Prostate gland (tissue), 2 donors: Measurements from ENCODE around the gene CCDC66. TPM values are rescaled to one million over a fixed set of nuclear protein-coding genes. Genes with fewer than 3 reads are reported as not detected.

Experiments used
- DNase-seq: peaks from one replicate; pipeline ENCODE4 v3.0.0-alpha.2; 2019; ENCODE audit warnings: low spot score
- H3K27ac ChIP-seq, 2 donors: fragments of 200-600 bp; sonication (generic); 2 replicates each; pipeline ENCODE4 v1.5.1; 2017 to 2019
- H3K27me3 ChIP-seq: fragments of 200-600 bp; sonication (generic); replicated peaks from 2 replicates; pipeline ENCODE4 v1.5.1; 2019; ENCODE audit not compliant: insufficient read depth
- H3K36me3 ChIP-seq, 2 donors: fragments of 200-600 bp; sonication (generic); 1 replicate in 1 of 2; 2 replicates in 1 of 2; pipeline versions ENCODE4 v1.5.1 to v1.8.1; 2017 to 2019
- H3K4me1 ChIP-seq: fragments of 200-600 bp; sonication (generic); replicated peaks from 2 replicates; pipeline ENCODE4 v1.5.1; 2019
- H3K4me3 ChIP-seq, 2 donors: fragments of 200-600 bp; sonication (generic); 2 replicates each; pipeline ENCODE4 v1.5.1; 2017 to 2019
- H3K9me3 ChIP-seq: fragments of 200-600 bp; sonication (generic); 2 replicates; pipeline ENCODE4 v1.5.1; 2017
- POLR2A ChIP-seq: fragments of 450-650 bp; IDR thresholded peaks from one replicate; pipeline ENCODE4 v1.6.1; 2016; ENCODE audit warnings: antibody characterized with exemption, mild to moderate bottlenecking
- POLR2AphosphoS5 ChIP-seq: sonication (generic); formaldehyde crosslinking; IDR thresholded peaks from one replicate; pipeline ENCODE4 v1.6.1; 2017; ENCODE audit warnings: antibody characterized with exemption
- WGBS: methylation state at CpG from one replicate; pipeline ENCODE4 v1.1.5; 2018; 5-methylcytosine and 5-hydroxymethylcytosine counted together
- intact Hi-C: fragments of 100-400 bp; cut with DNase I; formaldehyde crosslinking; loops from one replicate; pipeline ENCODE4 v1.14.2; 2022
- total RNA-seq, 2 donors: library from RNA; depleted of rRNA; stranded (reverse); fragments of >200 nt; gene quantifications; one replicate each; pipeline ENCODE4 v1.1.0, GENCODE V29; 2016
- TF ChIP-seq, protein P1 (sequence below), 4 experiments: fragments of 200-600 bp in 2 of 4; fragments of 450-650 bp in 2 of 4; sonication (generic) in 2 of 4; IDR thresholded peaks; 1 replicate in 3 of 4; 2 replicates in 1 of 4; pipeline ENCODE4 v1.5.1; 2016 to 2019; ENCODE audit warnings: antibody characterized with exemption in 4 of 4, mild to moderate bottlenecking in 2 of 4, moderate library complexity in 2 of 4

The CCDC66 gene
- 10 to 100 TPM; 12.3 to 34.4 TPM for total RNA-seq

DNA sequence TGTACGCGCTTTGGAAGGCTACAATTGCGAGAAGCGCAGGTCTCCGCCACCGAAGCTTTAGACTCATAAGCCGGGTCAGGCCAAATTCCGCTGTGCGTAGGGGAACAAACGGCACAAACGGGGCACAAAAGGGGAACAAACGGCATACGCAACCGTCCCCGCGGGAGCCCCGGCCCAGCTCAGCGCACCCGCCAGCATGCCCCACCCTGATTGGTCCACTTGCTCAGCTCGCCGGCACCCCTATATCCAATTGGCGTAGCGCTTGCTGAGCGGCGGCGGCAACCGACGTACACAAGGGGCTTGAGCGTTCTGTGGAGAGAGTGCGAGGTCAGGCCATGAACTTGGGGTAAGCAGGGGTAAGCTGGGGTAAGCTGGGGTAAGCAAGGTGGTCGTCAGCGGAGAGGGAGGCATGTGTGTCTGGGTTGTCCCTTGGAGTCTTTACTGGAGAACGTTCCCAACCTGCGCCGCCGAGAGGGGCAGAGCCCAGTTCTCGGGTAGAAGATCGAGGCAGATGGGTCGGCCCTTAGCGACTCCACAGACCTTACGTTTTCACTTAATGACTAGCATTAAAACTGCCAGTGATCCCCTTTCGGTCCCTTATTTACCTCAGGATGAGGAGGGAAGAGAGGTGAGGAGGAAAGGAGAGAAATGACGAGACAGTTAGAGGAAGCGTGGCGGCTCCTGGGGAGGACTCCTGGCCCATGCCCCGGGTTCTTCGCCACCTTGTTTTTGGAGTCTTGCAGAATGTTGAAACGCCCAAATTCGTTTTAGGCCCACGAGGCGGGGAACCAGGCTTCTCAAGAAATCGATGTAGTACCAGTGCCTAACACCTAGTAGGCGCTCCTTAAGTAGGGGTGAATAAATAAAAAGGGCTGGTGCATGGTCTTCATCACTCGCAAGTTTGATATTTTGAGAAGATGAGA lies at the start of gene CCDC66:
TSS of gene CCDC66 (plus strand) at position 268 of the 923 bp plus-strand sequence. CDS start at position 336, 68 bp downstream.
- Histone ChIP-seq H3K4me1 (no peaks in the 10 kb centered on the region), H3K27me3 (no peaks in the 10 kb centered on the region), H3K4me3 (peak within 1 kb of the TSS; percentile 46 to 68), H3K27ac (peak within 1 kb of the TSS; percentile 71 to 78), H3K9me3 (no peaks in the 10 kb centered on the region), H3K36me3 (no peaks in the 10 kb centered on the region)
- intact Hi-C loops: no loop called here
- peak; percentile 93 for DNase-seq
- TF ChIP-seq POLR2AphosphoS5: peak; percentile 87
- peak; percentile 63 for TF ChIP-seq POLR2A
- TF ChIP-seq, protein P1, sequence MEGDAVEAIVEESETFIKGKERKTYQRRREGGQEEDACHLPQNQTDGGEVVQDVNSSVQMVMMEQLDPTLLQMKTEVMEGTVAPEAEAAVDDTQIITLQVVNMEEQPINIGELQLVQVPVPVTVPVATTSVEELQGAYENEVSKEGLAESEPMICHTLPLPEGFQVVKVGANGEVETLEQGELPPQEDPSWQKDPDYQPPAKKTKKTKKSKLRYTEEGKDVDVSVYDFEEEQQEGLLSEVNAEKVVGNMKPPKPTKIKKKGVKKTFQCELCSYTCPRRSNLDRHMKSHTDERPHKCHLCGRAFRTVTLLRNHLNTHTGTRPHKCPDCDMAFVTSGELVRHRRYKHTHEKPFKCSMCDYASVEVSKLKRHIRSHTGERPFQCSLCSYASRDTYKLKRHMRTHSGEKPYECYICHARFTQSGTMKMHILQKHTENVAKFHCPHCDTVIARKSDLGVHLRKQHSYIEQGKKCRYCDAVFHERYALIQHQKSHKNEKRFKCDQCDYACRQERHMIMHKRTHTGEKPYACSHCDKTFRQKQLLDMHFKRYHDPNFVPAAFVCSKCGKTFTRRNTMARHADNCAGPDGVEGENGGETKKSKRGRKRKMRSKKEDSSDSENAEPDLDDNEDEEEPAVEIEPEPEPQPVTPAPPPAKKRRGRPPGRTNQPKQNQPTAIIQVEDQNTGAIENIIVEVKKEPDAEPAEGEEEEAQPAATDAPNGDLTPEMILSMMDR (IDR thresholded peaks at IDR 0.05): peak in 3 of 4 experiments; percentile 32 to 63 (median 55)
- WGBS: under 1% methylated on average over 51 of the region's 54 CpGs

DNA sequence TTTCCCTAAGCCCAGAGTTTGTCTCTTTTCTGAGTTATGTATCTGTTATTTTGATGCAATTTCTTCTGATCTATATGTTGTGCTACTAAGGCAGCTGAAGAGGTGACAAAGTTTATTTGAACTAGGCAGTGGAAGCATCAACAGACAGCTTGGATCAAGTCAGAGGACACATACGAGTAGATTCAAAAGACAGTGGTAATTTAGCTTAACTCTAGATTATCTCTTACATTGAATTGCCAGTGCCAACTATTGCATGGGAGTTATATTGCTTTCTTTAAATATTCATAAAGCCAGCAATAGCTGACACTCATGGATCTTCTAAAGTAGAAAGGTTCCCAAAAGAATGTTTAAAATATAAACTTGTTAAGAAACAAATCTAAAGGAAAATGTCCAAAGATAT lies 37.3 kb upstream of the CCDC66 start:
- no peaks in the 10 kb centered on the region for H3K9me3 ChIP-seq
- H3K27me3 ChIP-seq: no peaks in the 10 kb centered on the region
- TF ChIP-seq POLR2A (no peak), POLR2AphosphoS5 (no peak)
- TF ChIP-seq, protein P1 (IDR thresholded peaks at IDR 0.05): no peak
- WGBS: 30% methylated on average over 1 of the region's 1 CpG
- H3K4me3 ChIP-seq: no peak overlapping the region
- no peak for DNase-seq
- no peaks in the 10 kb centered on the region for H3K36me3 ChIP-seq
- H3K4me1 ChIP-seq: no peaks in the 10 kb centered on the region
- intact Hi-C loops: no loop called here
- no peak overlapping the region for H3K27ac ChIP-seq

DNA sequence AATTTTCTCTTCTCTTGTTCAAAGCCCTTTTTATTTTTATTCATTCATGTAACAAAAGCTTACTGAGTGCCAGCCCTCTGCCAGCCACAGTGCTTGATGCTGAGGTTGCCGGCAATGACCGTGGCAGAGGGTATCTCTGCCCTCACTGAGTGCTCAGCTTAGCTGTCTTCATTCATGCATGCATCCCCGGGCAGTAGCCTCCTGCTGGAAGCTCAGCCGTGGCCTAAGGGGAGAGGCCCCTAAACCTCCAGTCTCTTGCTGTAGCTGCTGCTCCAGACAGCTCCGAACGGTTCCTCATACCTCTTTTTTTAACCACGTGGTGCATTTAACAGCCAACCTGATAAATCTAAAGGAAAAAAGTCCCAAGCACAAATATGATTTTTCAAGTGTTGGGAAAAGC lies 34.6 kb upstream of the CCDC66 start:
- Histone ChIP-seq H3K36me3 (no peaks in the 10 kb centered on the region), H3K9me3 (no peaks in the 10 kb centered on the region), H3K27me3 (no peaks in the 10 kb centered on the region), H3K4me1 (no peaks in the 10 kb centered on the region), H3K27ac (no peak overlapping the region), H3K4me3 (no peak overlapping the region)
- no peak for DNase-seq
- TF ChIP-seq POLR2AphosphoS5: no peak
- TF ChIP-seq, protein P1 (IDR thresholded peaks at IDR 0.05): no peak
- 44% methylated on average over 7 of the region's 7 CpGs for WGBS
- intact Hi-C loops: no loop called here

DNA sequence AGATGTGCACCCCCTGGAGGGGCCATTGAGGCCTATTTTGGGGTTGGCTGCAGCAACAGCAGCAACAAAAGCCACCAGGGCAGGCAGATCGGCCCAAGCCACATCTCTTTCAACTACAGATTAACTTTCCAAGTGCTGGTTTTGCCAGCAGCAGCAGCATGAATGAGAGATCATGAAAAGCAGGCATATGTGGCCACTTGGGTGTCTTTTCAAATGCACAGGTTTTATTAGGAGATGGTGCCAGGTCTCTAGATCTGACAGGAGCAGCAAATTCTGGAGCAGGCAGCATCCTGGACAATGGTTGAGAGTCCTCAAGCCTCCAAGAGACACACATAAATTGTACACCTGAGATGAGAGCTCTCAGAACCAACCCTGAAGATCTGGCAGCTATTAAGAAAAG lies 31.7 kb upstream of the CCDC66 start:
- WGBS: 78% methylated on average over 1 of the region's 1 CpG
- Histone ChIP-seq H3K27me3 (no peaks in the 10 kb centered on the region), H3K4me1 (no peaks in the 10 kb centered on the region), H3K4me3 (no peak overlapping the region), H3K9me3 (no peaks in the 10 kb centered on the region), H3K36me3 (no peaks in the 10 kb centered on the region), H3K27ac (no peak overlapping the region)
- intact Hi-C loops: no loop called here
- TF ChIP-seq POLR2A (no peak), POLR2AphosphoS5 (no peak)
- TF ChIP-seq, protein P1 (IDR thresholded peaks at IDR 0.05): no peak
- no peak for DNase-seq

DNA sequence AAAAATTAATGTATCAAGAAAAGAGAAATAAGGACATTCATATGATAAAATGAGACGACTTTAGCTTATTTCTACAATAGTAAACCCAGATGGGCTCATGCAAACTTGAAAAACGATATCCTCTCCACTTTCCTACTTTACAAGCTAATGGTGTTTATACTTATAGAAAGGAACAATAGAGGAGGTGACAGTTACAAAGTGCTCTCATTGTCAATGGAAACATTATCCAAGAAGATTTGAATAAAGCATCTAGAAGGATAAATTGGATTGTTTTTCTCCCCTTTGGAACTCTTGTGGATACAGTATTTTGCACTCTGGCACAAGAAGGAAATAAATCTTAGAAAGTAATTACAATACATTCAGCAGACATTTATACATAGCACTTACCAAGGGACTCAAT lies 20.2 kb upstream of the CCDC66 start:
- no peak for DNase-seq
- intact Hi-C loops: no loop called here
- H3K27me3 ChIP-seq: no peaks in the 10 kb centered on the region
- H3K27ac ChIP-seq: no peak overlapping the region
- WGBS: 12% methylated on average over 2 of the region's 2 CpGs
- no peaks in the 10 kb centered on the region for H3K4me1 ChIP-seq
- no peak overlapping the region for H3K4me3 ChIP-seq
- TF ChIP-seq POLR2AphosphoS5: no peak
- TF ChIP-seq, protein P1 (IDR thresholded peaks at IDR 0.05): no peak
- TF ChIP-seq POLR2A: no peak
- no peaks in the 10 kb centered on the region for H3K36me3 ChIP-seq
- no peaks in the 10 kb centered on the region for H3K9me3 ChIP-seq
